ENCODE results near the gene PRICKLE4.

PRICKLE4 gene

GRCh38 chr6:41740366-41741162, 40.0 kb upstream of the PRICKLE4 start:
- H3K4me3 ChIP-seq (ENCODE audit: low read depth, low read length): no peak overlapping the region
- TF ChIP-seq CTCF (IDR thresholded peaks at IDR 0.05; ENCODE audit: low read depth, low read length): no peak

GRCh38 chr6:41741625-41742490, 38.7 kb upstream of the PRICKLE4 start:
- no peak for TF ChIP-seq CTCF (IDR thresholded peaks at IDR 0.05; ENCODE audit: low read depth, low read length)
- no peak overlapping the region for H3K4me3 ChIP-seq (ENCODE audit: low read depth, low read length)

GRCh38 chr6:41743406-41744235, 37.0 kb upstream of the PRICKLE4 start:
- no peak for TF ChIP-seq CTCF (IDR thresholded peaks at IDR 0.05; ENCODE audit: low read depth, low read length)
- no peak overlapping the region for H3K4me3 ChIP-seq (ENCODE audit: low read depth, low read length)

- H3K4me3 ChIP-seq (ENCODE audit: low read depth, low read length): no peak overlapping the region
- TF ChIP-seq CTCF (IDR thresholded peaks at IDR 0.05; ENCODE audit: low read depth, low read length): no peak
Observed at GRCh38 chr6:41744236-41744787, 36.3 kb upstream of the PRICKLE4 start.

- no peak for TF ChIP-seq CTCF (IDR thresholded peaks at IDR 0.05; ENCODE audit: low read depth, low read length)
- H3K4me3 ChIP-seq (ENCODE audit: low read depth, low read length): no peak overlapping the region
Observed at GRCh38 chr6:41746107-41746506, 34.5 kb upstream of the PRICKLE4 start.

GRCh38 chr6:41747256-41748101, 33.1 kb upstream of the PRICKLE4 start, which contains the start of gene PGC:
Gene PGC, minus strand, starts transcription at chr6:41747397. Its CDS starts 63 bp downstream, at chr6:41747334.
- no peak for TF ChIP-seq CTCF (IDR thresholded peaks at IDR 0.05; ENCODE audit: low read depth, low read length)
- H3K4me3 ChIP-seq (ENCODE audit: low read depth, low read length): no peak within 1 kb of the TSS
